NB4 (cell line): ENCODE results near the gene SGCB.
A peak's percentile ranks its signal among the peaks of the same experiment; 100 is the strongest.

Experiments used
- MAX ChIP-seq: IDR thresholded peaks from 2 replicates; pipeline ENCODE4 v1.6.1; 2011; ENCODE audit warnings: low read depth, low read length
- POLR2A ChIP-seq: IDR thresholded peaks from 2 replicates; pipeline ENCODE4 v1.6.1; 2011; ENCODE audit warnings: mild to moderate bottlenecking; ENCODE audit not compliant: insufficient read length; ENCODE audit errors: extremely low read depth
- TF ChIP-seq, protein P1 (sequence below): IDR thresholded peaks from one replicate; pipeline ENCODE4 v1.5.1; 2012; ENCODE audit warnings: low read depth, low read length

DNA sequence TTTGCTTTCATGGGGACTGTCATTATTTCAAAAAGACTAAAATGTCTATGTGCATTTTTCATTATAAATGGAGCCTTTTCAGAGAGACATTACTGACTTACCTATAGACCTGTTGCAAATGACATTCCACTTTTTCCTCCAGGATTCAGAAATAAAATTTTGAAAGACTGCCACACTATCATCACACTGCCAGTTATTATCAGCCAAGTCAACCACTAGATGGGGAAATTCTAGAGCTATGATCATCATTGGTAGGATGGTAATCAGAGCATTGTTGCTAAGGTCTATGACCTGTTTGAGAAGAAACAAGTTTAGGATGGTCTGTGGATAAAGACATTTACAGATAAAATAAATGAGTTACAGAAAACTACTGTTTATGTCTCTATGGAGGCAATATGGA is 40.5 kb downstream of the SGCB start:
- TF ChIP-seq, protein P1, sequence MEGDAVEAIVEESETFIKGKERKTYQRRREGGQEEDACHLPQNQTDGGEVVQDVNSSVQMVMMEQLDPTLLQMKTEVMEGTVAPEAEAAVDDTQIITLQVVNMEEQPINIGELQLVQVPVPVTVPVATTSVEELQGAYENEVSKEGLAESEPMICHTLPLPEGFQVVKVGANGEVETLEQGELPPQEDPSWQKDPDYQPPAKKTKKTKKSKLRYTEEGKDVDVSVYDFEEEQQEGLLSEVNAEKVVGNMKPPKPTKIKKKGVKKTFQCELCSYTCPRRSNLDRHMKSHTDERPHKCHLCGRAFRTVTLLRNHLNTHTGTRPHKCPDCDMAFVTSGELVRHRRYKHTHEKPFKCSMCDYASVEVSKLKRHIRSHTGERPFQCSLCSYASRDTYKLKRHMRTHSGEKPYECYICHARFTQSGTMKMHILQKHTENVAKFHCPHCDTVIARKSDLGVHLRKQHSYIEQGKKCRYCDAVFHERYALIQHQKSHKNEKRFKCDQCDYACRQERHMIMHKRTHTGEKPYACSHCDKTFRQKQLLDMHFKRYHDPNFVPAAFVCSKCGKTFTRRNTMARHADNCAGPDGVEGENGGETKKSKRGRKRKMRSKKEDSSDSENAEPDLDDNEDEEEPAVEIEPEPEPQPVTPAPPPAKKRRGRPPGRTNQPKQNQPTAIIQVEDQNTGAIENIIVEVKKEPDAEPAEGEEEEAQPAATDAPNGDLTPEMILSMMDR, result peak; percentile 9
- TF ChIP-seq POLR2A (no peak), MAX (no peak)
